Cerebellar cortex (tissue), 1 donor: ENCODE data around the gene NUAK1.
A peak's percentile ranks its signal among the peaks of the same experiment; 100 is the strongest.
"Not testable (repeated sequence)": the region's sequence is repeated elsewhere in the genome, so short reads cannot be mapped to it uniquely, and the experiment has no call there.

Source experiments
- DNase-seq: peaks from one replicate; pipeline ENCODE4 v3.0.0-alpha.2; 2015; ENCODE audit warnings: low spot score

NUAK1 gene

GRCh38 chr12:106146987-106147386 lies 8.2 kb upstream of the NUAK1 start:
- DNase-seq: no peak

DNA sequence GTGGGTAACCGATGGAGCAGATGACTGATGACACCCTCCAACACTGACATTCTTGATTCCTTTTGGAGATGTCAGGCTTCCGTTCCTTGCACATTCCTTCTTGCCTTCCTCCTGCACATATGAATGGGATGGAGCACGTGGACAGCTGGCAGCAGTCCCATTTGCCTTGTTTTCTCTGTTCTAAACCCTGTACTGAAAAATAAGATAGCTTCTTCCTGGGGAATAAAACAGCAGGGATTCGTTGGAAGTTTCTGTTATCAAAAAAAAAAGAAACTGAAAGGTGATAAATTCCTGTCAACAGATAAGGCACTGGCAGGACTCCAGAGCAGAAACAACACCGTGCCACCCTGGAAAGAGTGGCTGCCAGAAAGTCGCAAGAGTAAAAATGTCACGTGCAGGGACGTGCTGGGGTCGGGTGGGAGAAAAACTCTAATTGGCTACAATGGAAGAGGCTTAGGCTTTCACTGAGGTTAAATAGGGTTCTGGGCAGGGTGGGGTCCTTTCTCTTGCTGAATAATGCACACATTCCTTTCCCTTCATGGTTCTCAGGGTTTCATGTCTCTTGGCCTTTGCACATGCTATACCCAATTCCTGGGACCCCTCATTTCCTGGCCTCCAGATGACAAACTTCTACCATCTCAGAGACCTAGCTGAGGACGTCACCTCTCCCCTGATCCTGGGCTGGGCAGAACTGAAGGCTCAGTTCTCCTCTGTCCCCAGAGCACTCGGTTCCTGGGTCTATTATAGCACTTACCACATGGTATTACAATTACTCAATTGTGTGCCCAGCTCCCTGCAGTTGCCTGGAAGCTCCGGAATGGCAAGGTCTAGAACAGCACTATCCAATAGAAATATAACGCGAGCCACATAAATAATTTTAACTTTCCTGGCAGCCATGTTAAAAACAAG lies 7.0 kb upstream of the NUAK1 start:
- no peak for DNase-seq

DNA sequence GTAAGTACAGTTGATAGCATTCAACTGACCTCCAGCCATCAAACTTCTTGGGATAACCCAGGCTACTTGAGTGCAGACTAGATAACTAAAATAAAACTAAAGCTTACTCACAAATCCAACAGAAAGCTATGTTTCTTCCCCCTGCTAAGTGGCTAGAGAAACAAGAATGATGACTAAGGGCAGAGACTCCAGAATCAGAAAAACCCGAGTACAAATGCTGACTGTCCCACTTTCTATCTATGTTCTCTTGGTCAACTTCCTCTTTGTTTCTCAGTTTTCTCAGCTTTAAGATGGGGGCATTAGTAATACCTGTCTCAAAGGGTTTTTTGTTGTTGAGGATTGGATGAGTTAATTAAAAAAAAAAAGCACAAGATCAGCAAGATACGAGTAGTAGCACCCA lies 6.1 kb upstream of the NUAK1 start:
- DNase-seq: no peak

DNA sequence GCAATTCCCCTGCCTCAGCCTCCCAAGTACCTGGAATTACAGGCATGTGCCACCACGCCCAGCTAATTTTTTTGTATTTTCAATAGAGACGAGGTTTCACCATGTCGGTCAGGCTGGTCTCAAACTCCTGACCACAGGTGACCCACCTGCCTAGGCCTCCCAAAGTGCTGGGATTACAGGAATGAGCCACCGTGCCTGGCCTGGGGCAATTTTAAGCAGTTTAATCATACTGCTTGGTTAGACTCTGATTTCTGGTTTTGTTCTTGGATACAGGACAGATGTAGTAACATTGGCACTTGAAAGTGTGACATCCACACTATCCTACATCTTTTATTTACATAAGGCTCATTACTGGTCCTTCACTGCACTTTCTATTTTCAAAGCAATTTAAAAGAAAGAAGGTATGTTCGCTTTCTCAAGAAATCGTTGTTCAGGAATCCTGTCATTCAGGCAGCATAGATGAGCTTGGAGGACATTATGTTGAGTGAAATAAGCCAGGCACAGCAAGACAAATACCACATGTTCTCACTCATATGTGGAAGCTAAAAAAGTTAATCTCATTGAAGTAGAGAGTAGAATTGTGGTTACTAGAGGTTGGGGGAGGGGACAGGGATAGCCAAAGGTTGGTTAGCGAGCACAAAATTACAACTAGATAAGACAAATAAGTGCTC lies 4.0 kb upstream of the NUAK1 start:
- DNase-seq: no peak

- DNase-seq: not testable (repeated sequence)
These were observed 3.2 kb upstream of the NUAK1 start for GRCh38 chr12:106141920-106142319.

DNA sequence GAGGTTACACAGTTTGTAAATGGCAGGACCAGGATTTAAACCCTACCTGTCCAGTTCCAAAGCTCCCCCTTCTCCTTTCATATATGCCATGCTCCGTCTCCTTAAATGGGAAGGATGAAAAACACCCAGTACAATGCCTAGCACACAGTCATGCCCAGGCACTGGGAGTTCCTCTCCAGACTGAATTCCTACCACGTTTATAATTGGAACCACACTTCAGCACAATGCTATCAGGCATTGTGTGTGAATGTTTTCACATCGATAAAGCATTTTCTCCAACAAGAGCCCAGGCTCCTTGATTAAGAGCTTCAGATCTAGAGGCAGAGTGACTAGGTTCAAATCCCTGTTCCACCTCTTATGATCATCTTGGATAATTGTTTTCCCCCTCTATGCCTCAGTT lies 2.7 kb upstream of the NUAK1 start:
- no peak for DNase-seq

- no peak for DNase-seq
These were observed 2.2 kb upstream of the NUAK1 start for GRCh38 chr12:106141003-106141402.

- no peak for DNase-seq
These were observed 1.7 kb upstream of the NUAK1 start for GRCh38 chr12:106140223-106140986.

- peak; percentile 57 for DNase-seq
These were observed 843 bp upstream of the NUAK1 start for GRCh38 chr12:106139422-106140171.

GRCh38 chr12:106138357-106138632 lies 459 bp downstream of the NUAK1 start:
- DNase-seq: no peak

- peak; percentile 71 for DNase-seq
These were observed 1.0 kb downstream of the NUAK1 start for GRCh38 chr12:106137530-106138356.

- DNase-seq: peak; percentile 96
These were observed 2.5 kb downstream of the NUAK1 start for GRCh38 chr12:106136263-106136662.

DNA sequence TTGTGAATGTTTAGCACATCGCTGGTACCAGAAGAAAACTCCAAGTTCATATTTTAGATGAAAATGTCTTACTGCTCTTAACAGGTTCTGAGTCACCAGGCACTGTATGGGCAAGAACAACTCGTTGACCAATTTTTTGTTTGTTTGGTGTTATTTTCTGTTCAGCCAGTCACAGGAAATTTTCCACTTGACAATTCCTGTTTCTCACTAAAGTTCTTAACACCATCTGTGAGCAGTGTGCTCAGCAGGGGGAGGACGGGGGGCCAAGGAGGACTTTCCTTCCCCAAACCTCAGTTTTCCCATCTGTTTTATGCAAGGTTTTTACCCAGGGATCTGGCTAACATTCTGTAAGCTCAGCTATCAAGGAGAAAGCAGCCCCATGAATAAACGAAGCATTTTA lies 3.0 kb downstream of the NUAK1 start:
- DNase-seq: peak; percentile 81

- peak; percentile 67 for DNase-seq
These were observed 3.7 kb downstream of the NUAK1 start for GRCh38 chr12:106135075-106135474.

DNA sequence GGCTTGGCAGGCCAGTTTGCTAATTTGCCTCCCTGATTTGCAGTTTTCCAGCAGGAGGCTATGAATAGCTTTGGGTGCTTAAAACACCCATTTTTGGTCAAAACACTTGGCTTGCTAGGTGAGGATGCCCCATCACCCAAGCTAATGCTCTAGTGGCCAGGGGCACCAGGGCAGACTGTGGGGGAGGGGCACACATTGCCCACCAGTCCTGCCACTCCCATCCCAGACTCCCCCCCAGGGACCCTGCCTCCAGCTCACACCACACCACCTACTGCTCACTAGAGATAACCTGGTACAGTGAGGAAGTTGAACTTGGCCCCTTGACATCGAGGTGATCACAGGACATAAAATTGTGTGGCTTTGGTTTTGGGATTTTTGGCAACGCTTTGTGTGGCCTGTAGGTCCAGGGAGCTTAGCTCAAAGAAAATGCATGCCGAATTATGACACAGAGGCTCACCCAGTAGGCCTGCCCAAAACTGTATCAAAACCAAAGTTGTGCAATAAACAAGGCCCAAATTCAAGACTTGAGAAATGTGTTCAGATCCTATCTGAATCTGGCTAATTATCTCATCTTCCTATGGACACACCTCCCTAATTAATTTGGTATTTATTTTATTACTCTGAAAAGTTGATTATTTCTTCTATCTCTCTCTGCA lies 4.3 kb downstream of the NUAK1 start:
- DNase-seq: no peak

DNA sequence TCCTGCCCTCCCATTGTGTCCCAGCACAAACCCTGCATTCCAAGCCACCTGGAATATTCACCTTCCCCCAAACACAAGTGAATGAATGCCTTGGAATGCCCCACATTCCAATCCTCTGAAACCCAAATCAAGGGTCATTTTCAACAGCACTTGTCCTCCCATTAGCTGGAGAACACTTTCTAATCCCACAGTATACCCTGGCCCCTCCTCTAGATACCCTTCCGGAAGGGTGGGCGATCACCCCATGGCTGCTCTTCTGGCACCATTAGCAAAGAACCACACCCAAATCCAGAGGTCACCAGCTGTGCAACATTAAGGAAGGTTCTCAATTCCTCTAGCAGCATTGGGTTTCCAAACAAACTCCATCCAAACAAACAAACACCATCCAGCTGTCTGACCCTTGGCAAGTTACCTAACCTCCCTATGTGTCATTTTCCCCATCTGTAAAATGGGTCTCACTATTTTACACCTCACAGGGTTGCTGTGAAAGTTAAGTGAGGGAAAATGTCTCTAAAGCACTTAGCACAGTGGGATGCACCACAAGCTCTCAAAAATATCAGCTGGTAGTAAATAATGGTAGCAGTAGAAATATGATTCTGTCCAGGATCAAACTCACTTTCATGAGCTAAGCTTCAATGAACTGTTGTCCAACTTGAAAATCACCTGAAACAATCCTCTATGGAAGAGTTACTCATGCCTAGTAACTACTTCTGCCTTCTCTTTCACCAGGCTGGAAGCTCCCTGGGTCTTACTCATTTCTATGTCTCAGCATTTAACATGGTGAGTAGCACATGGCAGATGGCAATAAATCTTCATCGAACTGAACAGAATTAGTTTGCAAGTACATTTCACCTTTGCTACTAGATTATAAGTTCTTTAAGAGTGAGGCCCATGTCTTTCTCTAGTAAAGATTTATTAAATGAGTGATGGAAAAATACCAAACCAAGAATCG lies 5.3 kb downstream of the NUAK1 start:
- DNase-seq: no peak

DNA sequence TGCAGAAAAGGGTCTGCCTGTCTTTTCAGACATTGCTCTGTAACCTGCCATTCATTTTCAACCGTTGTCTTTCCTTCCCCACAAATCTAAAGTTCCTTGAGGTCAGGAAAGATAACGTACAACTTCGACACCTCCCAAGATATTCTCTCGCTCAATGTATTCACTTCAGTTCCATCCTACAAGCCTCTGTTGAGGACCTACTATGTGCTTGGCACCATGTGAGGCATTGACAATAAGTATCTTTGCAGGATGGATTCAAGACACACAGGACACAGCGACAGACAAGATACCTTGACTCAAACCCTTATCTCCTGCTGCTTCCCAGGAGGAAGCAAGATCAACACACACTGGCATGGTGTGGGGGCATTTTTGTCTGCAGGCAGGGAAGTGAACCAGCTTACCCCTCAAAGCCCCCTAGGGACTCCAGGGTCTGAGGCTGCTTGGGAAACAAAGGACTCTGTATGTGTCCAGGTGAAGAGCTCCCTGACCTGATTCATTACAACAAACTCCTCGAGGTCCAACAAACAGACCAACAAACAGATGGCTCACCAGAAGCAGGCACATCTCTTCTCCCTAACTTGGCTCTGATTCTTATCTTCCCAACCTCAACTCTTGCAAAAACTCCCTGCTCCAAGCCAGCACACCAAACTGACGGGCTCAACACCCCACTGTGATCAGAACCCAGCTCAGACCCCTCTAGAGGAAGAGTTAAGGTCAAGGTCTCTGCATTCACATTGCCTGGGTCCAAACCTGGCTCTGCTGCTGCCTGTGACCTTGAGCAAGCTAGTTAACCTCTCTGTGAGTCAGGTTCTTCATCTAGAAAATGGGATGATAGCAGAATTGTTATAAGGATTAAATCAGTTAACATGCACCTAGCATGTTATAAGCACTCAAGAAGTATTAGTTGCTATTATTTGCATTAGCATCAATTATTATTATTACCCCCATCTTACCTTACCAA lies 6.3 kb downstream of the NUAK1 start:
- DNase-seq: no peak

DNA sequence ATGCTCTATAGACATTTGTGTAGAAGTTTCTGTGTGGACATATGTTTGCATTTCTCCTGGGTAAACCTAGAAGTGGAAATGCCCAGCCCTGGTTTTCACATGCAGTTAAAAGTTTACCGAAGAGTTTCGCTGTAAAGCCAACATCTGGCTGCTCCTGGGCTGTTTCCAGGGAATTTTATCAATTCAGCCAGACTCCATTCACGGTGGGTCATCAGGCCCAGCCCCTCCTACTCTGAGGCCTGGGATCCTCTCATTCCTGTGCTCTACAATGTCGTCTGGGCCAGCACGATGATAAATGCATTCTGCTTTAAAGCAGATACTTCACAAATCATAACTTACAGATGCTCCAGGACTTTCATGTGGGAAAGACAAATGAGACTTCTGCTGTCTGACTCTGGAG lies 7.1 kb downstream of the NUAK1 start:
- no peak for DNase-seq
